Activated CD8-positive, alpha-beta memory T cell treated with anti-CD3 and anti-CD28 coated beads, Interleukin-2, amount 50 U/mL, for 1 hour (primary cell): ENCODE results near the gene EXD1.

ENCODE experiments used
- DNase-seq: peaks from one replicate; pipeline ENCODE4 v3.0.0-alpha.2; 2020; ENCODE audit errors: extremely low read depth

EXD1 gene

GRCh38 chr15:41231422-41232226 lies 1.1 kb upstream of the EXD1 start:
- no peak for DNase-seq

- DNase-seq, result no peak
Observed at GRCh38 chr15:41230345-41230649, 260 bp downstream of the EXD1 start.

- no peak for DNase-seq
Observed at GRCh38 chr15:41219381-41219780, 11.2 kb downstream of the EXD1 start.

- DNase-seq, result no peak
Observed at GRCh38 chr15:41218851-41219250, 11.7 kb downstream of the EXD1 start.

- no peak for DNase-seq
Observed at GRCh38 chr15:41215708-41216107, 14.8 kb downstream of the EXD1 start.

- no peak for DNase-seq
Observed at GRCh38 chr15:41207687-41208448, 22.7 kb downstream of the EXD1 start.

- no peak for DNase-seq
Observed at GRCh38 chr15:41205315-41205714, 25.2 kb downstream of the EXD1 start.

- no peak for DNase-seq
Observed at GRCh38 chr15:41203395-41203794, 27.2 kb downstream of the EXD1 start.

GRCh38 chr15:41199470-41199869 lies 31.1 kb downstream of the EXD1 start:
- no peak for DNase-seq

- DNase-seq, result no peak
Observed at GRCh38 chr15:41194444-41194843, 36.1 kb downstream of the EXD1 start.

GRCh38 chr15:41183581-41183980 lies 47.0 kb downstream of the EXD1 start:
- no peak for DNase-seq

GRCh38 chr15:41182266-41182665 lies 48.3 kb downstream of the EXD1 start:
- no peak for DNase-seq

- no peak for DNase-seq
Observed at GRCh38 chr15:41180206-41180789, 50.3 kb downstream of the EXD1 start.

GRCh38 chr15:41169781-41170180 lies 60.8 kb downstream of the EXD1 start:
- no peak for DNase-seq

GRCh38 chr15:41169086-41169485 lies 61.5 kb downstream of the EXD1 start:
- DNase-seq, result no peak

GRCh38 chr15:41161736-41162135 lies 68.8 kb downstream of the EXD1 start:
- DNase-seq, result no peak

- DNase-seq, result no peak
Observed at GRCh38 chr15:41161336-41161735, 69.2 kb downstream of the EXD1 start.

GRCh38 chr15:41160639-41161315 lies 69.8 kb downstream of the EXD1 start:
- DNase-seq, result no peak

GRCh38 chr15:41154412-41154811 lies 76.1 kb downstream of the EXD1 start:
- DNase-seq, result no peak

- no peak for DNase-seq
Observed at GRCh38 chr15:41153733-41154132, 76.8 kb downstream of the EXD1 start.

GRCh38 chr15:41151451-41152005 lies 79.0 kb downstream of the EXD1 start:
- no peak for DNase-seq

GRCh38 chr15:41150279-41150678 lies 80.3 kb downstream of the EXD1 start:
- no peak for DNase-seq
